Gastroesophageal sphincter (tissue), 4 donors: ENCODE data around the gene GYS1. TPM values are rescaled to one million over a fixed set of nuclear protein-coding genes. Genes with fewer than 3 reads are reported as not detected.

Experiments used
- ATAC-seq: fragments of 150-250 bp; one replicate; pipeline ENCODE4 v1.9.1; 2016; ENCODE audit warnings: mild to moderate bottlenecking, moderate library complexity
- H3K27ac ChIP-seq, 4 donors: fragments of 200-600 bp; sonication (generic) in 3 of 4; 1 replicate in 3 of 4; 2 replicates in 1 of 4; pipeline ENCODE4 v1.5.1; 2016 to 2019
- H3K27me3 ChIP-seq: fragments of 200-600 bp; sonication (generic); one replicate; pipeline ENCODE4 v1.5.1; 2019
- H3K36me3 ChIP-seq, 2 donors: fragments of 200-600 bp; sonication (generic); one replicate each; pipeline ENCODE4 v1.5.1; 2019; ENCODE audit warnings: control low read depth in 1 of 2
- H3K4me1 ChIP-seq, 3 donors: fragments of 200-600 bp; sonication (generic); 1 replicate in 2 of 3; 2 replicates in 1 of 3; pipeline ENCODE4 v1.5.1; 2016 to 2019; ENCODE audit warnings: control low read depth in 2 of 3
- H3K4me3 ChIP-seq, 2 donors: fragments of 200-600 bp; sonication (generic); one replicate each; pipeline ENCODE4 v1.5.1; 2019; ENCODE audit warnings: mild to moderate bottlenecking in 1 of 2, moderate library complexity in 1 of 2
- H3K9me3 ChIP-seq, 3 donors: fragments of 200-600 bp; sonication (generic); one replicate each; pipeline ENCODE4 v1.5.1; 2017 to 2019; ENCODE audit warnings: control low read depth in 2 of 3
- CTCF ChIP-seq, 4 experiments: fragments of 200-600 bp in 2 of 4; fragments of 450-650 bp in 2 of 4; sonication (generic) in 1 of 4; IDR thresholded peaks; one replicate each; pipeline ENCODE4 v1.5.1; 2017 to 2019; ENCODE audit warnings: antibody characterized with exemption in 4 of 4, mild to moderate bottlenecking in 2 of 4, moderate library complexity in 2 of 4
- EP300 ChIP-seq: sonication (generic); formaldehyde crosslinking; IDR thresholded peaks from one replicate; pipeline ENCODE4 v1.6.1; 2017; ENCODE audit warnings: antibody characterized with exemption, mild to moderate bottlenecking
- POLR2A ChIP-seq, 2 donors: fragments of 450-650 bp; IDR thresholded peaks; one replicate each; pipeline ENCODE4 v1.6.1; 2017; ENCODE audit warnings: antibody characterized with exemption in 2 of 2, mild to moderate bottlenecking in 2 of 2, moderate library complexity in 1 of 2
- POLR2AphosphoS5 ChIP-seq: sonication (generic); formaldehyde crosslinking; IDR thresholded peaks from one replicate; pipeline ENCODE4 v1.6.1; 2017; ENCODE audit warnings: antibody characterized with exemption
- WGBS, 2 donors: methylation state at CpG; one replicate each; pipeline ENCODE4 v1.1.5; 2018; ENCODE audit warnings: low coverage in 1 of 2; 5-methylcytosine and 5-hydroxymethylcytosine counted together
- total RNA-seq, 4 donors: library from RNA; depleted of rRNA; stranded (reverse); fragments of >200 nt; gene quantifications; one replicate each; pipeline ENCODE4 v1.1.0, GENCODE V29; 2016

GYS1 gene
- total RNA-seq, 4 donors from 2014 or later = 22.1 to 44.4 (median 38.5) TPM

- 51 to 90% methylated on average over 2 to 7 of the region's 45 CpGs for WGBS, 2 donors
- peaks cover 0 to 80% of the 10 kb centered on the region in 2 donors for H3K36me3 ChIP-seq
Observed at GRCh38 chr19:48969276-48970138, 23.6 kb downstream of the GYS1 start.

GRCh38 chr19:48968813-48969218, 24.3 kb downstream of the GYS1 start:
- no peak for ATAC-seq
- Histone ChIP-seq H3K4me1 (peaks cover 0 to 50% (median 24%) of the 10 kb centered on the region in 3 donors), H3K4me3 (no peak overlapping the region), H3K27me3 (no peaks in the 10 kb centered on the region), H3K9me3 (no peaks in the 10 kb centered on the region), H3K36me3 (peaks cover 0 to 73% of the 10 kb centered on the region in 2 donors), H3K27ac (peak overlapping the region in 3 of 4 donors; percentile 93 to 95 (median 93))
- TF ChIP-seq CTCF (IDR thresholded peaks at IDR 0.05) (no peak), POLR2AphosphoS5 (no peak), POLR2A (IDR thresholded peaks at IDR 0.05) (no peak), EP300 (no peak)
- WGBS, 2 donors = 71 to 75% methylated on average over 4 to 6 of the region's 15 CpGs

More at GRCh38 chr19:48969276-48970138, 23.6 kb downstream of the GYS1 start:
- ATAC-seq = no peak
- Histone ChIP-seq H3K4me1 (peaks cover 0 to 43% (median 17%) of the 10 kb centered on the region in 3 donors), H3K4me3 (no peak overlapping the region), H3K27ac (peak overlapping the region in 2 of 4 donors; percentile 58 to 95), H3K27me3 (no peaks in the 10 kb centered on the region), H3K9me3 (no peaks in the 10 kb centered on the region)
- TF ChIP-seq CTCF (IDR thresholded peaks at IDR 0.05) (no peak), POLR2AphosphoS5 (no peak), POLR2A (IDR thresholded peaks at IDR 0.05) (peak in 1 of 2 donors; percentile 19), EP300 (no peak)

- no peaks in the 10 kb centered on the region for H3K27me3 ChIP-seq
- no peak overlapping the region for H3K4me3 ChIP-seq
- peaks cover 0 to 67% of the 10 kb centered on the region in 2 donors for H3K36me3 ChIP-seq
- WGBS, 2 donors = 44 to 60% methylated on average over 1 to 2 of the region's 4 CpGs
- H3K27ac ChIP-seq = peak overlapping the region in 3 of 4 donors; percentile 93 to 95 (median 93)
- H3K9me3 ChIP-seq = no peaks in the 10 kb centered on the region
- TF ChIP-seq POLR2AphosphoS5 = no peak
- no peak for TF ChIP-seq CTCF (IDR thresholded peaks at IDR 0.05)
- peak in 1 of 2 donors; percentile 11 for TF ChIP-seq POLR2A (IDR thresholded peaks at IDR 0.05)
- no peak for TF ChIP-seq EP300
- no peak for ATAC-seq
- H3K4me1 ChIP-seq = peaks cover 0 to 56% (median 30%) of the 10 kb centered on the region in 3 donors
Observed at GRCh38 chr19:48968179-48968661, 24.9 kb downstream of the GYS1 start.

DNA sequence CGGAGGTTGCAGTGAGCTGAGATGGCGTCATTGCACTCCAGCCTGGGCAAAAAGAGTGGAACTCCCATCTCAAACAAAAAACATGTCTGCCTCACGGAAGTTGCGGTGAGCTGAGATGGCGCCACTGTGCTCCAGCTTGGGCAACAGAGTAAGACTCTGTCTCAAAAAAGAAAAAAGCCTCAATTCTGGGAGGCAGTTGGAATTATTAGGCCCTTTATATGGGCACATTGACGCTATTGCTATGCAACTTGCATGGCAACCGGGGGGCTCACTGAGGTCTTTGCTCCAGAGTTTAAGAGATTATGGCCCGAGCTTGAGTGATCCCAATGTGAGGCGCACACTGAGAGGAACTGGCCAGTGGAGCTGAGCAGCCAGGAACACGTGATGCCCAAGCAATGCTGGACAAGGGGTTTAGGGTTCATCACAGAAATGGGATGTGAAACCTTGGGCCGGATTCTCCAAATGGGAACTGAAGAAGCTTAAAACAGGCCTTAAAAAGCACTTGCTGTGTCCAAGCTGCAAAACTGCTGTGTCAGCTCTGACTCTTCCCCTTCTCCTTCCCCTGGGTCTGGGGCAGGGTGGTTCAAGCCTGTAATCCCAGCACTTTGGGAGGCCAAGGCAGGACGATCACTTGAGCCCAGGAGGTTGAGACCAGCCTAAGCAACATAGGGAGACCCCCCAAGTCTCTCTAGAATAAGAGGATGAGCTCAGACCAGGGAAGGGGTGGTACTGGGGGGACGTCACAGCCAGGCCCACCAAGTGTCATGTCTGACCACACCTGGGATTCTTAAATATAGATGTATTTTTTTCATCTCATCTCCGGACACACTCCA, 25.5 kb downstream of the GYS1 start:
- Histone ChIP-seq H3K4me1 (peaks cover 0 to 62% (median 31%) of the 10 kb centered on the region in 3 donors), H3K36me3 (peaks cover 0 to 61% of the 10 kb centered on the region in 2 donors), H3K27me3 (no peaks in the 10 kb centered on the region), H3K27ac (peak overlapping the region in 3 of 4 donors; percentile 93 to 95 (median 93)), H3K4me3 (peak overlapping the region in 1 of 2 donors; percentile 88), H3K9me3 (no peaks in the 10 kb centered on the region)
- TF ChIP-seq POLR2A (IDR thresholded peaks at IDR 0.05) (peak in 1 of 2 donors; percentile 17), EP300 (no peak), CTCF (IDR thresholded peaks at IDR 0.05) (no peak), POLR2AphosphoS5 (peak; percentile 26)
- 72 to 85% methylated on average over 6 to 12 of the region's 14 CpGs for WGBS, 2 donors
- no peak for ATAC-seq
